ENCODE results near the gene PLCB1.

PLCB1 gene

GRCh38 chr20:8315639-8316573 is 183.8 kb downstream of the PLCB1 start:
- Histone ChIP-seq H3K4me3 (ENCODE audit: low read depth, low read length) (no peak overlapping the region), H3K27me3 (ENCODE audit: insufficient read depth, low read depth, severe bottlenecking) (no peaks in the 10 kb centered on the region), H3K27ac (no peak overlapping the region), H3K36me3 (no peaks in the 10 kb centered on the region), H3K9me3 (ENCODE audit: severe bottlenecking) (no peaks in the 10 kb centered on the region)
- no peak for TF ChIP-seq CTCF (IDR thresholded peaks at IDR 0.05; ENCODE audit: low read depth, low read length)
- no peak for DNase-seq

GRCh38 chr20:8317448-8317847 is 185.4 kb downstream of the PLCB1 start:
- H3K27me3 ChIP-seq (ENCODE audit: insufficient read depth, low read depth, severe bottlenecking), result no peaks in the 10 kb centered on the region
- no peaks in the 10 kb centered on the region for H3K9me3 ChIP-seq (ENCODE audit: severe bottlenecking)
- H3K27ac ChIP-seq, result no peak overlapping the region
- no peak for TF ChIP-seq CTCF (IDR thresholded peaks at IDR 0.05; ENCODE audit: low read depth, low read length)
- H3K4me3 ChIP-seq (ENCODE audit: low read depth, low read length), result no peak overlapping the region
- DNase-seq, result no peak
- no peaks in the 10 kb centered on the region for H3K36me3 ChIP-seq

- Histone ChIP-seq H3K36me3 (no peaks in the 10 kb centered on the region), H3K27ac (no peak overlapping the region), H3K27me3 (ENCODE audit: insufficient read depth, low read depth, severe bottlenecking) (no peaks in the 10 kb centered on the region), H3K4me3 (ENCODE audit: low read depth, low read length) (no peak overlapping the region), H3K9me3 (ENCODE audit: severe bottlenecking) (no peaks in the 10 kb centered on the region)
- TF ChIP-seq CTCF (IDR thresholded peaks at IDR 0.05; ENCODE audit: low read depth, low read length), result no peak
- no peak for DNase-seq
Measured at GRCh38 chr20:8318965-8319625, 187.0 kb downstream of the PLCB1 start.

- H3K27ac ChIP-seq, result no peak overlapping the region
- H3K27me3 ChIP-seq (ENCODE audit: insufficient read depth, low read depth, severe bottlenecking), result no peaks in the 10 kb centered on the region
- no peaks in the 10 kb centered on the region for H3K36me3 ChIP-seq
- no peaks in the 10 kb centered on the region for H3K9me3 ChIP-seq (ENCODE audit: severe bottlenecking)
- no peak for TF ChIP-seq CTCF (IDR thresholded peaks at IDR 0.05; ENCODE audit: low read depth, low read length)
- H3K4me3 ChIP-seq (ENCODE audit: low read depth, low read length), result no peak overlapping the region
- DNase-seq, result no peak
Measured at GRCh38 chr20:8320306-8320705, 188.2 kb downstream of the PLCB1 start.

- H3K9me3 ChIP-seq (ENCODE audit: severe bottlenecking), result no peaks in the 10 kb centered on the region
- DNase-seq, result no peak
- TF ChIP-seq CTCF (IDR thresholded peaks at IDR 0.05; ENCODE audit: low read depth, low read length), result no peak
- no peaks in the 10 kb centered on the region for H3K36me3 ChIP-seq
- H3K27ac ChIP-seq, result no peak overlapping the region
- H3K4me3 ChIP-seq (ENCODE audit: low read depth, low read length), result no peak overlapping the region
- H3K27me3 ChIP-seq (ENCODE audit: insufficient read depth, low read depth, severe bottlenecking), result no peaks in the 10 kb centered on the region
Measured at GRCh38 chr20:8321001-8321400, 188.9 kb downstream of the PLCB1 start.
